Suprapubic skin (tissue), 4 donors: ENCODE data around the gene ANLN. TPM values are rescaled to one million over a fixed set of nuclear protein-coding genes. Genes with fewer than 3 reads are reported as not detected.
A peak's percentile ranks its signal among the peaks of the same experiment; 100 is the strongest.

Source experiments
- DNase-seq, 2 donors: peaks; one replicate each; pipeline ENCODE4 v3.0.0-alpha.2; 2019; ENCODE audit warnings: low spot score in 2 of 2
- H3K27ac ChIP-seq: fragments of 200-600 bp; sonication (generic); one replicate; pipeline ENCODE4 v1.5.1; 2019
- H3K27me3 ChIP-seq: fragments of 200-600 bp; sonication (generic); one replicate; pipeline ENCODE4 v1.5.1; 2019
- H3K36me3 ChIP-seq: fragments of 200-600 bp; sonication (generic); one replicate; pipeline ENCODE4 v1.5.1; 2019
- H3K4me1 ChIP-seq: fragments of 200-600 bp; sonication (generic); one replicate; pipeline ENCODE4 v1.5.1; 2019
- H3K4me3 ChIP-seq: fragments of 200-600 bp; sonication (generic); one replicate; pipeline ENCODE4 v1.5.1; 2019; ENCODE audit warnings: mild to moderate bottlenecking
- H3K9me3 ChIP-seq: fragments of 200-600 bp; sonication (generic); one replicate; pipeline ENCODE4 v1.5.1; 2019
- EP300 ChIP-seq: sonication (generic); formaldehyde crosslinking; IDR thresholded peaks from one replicate; pipeline ENCODE4 v1.6.1; 2017; ENCODE audit warnings: antibody characterized with exemption
- POLR2A ChIP-seq, 2 donors: fragments of 450-650 bp; IDR thresholded peaks; one replicate each; pipeline ENCODE4 v1.6.1; 2017; ENCODE audit warnings: antibody characterized with exemption in 2 of 2, mild to moderate bottlenecking in 2 of 2, moderate library complexity in 2 of 2
- POLR2AphosphoS5 ChIP-seq, 3 donors: sonication (generic); formaldehyde crosslinking; IDR thresholded peaks; one replicate each; pipeline ENCODE4 v1.6.1; 2017; ENCODE audit warnings: antibody characterized with exemption in 3 of 3
- WGBS: methylation state at CpG from one replicate; pipeline ENCODE4 v1.1.5; 2018; 5-methylcytosine and 5-hydroxymethylcytosine counted together
- total RNA-seq, 4 donors: library from RNA; depleted of rRNA; stranded (reverse); fragments of >200 nt; gene quantifications; one replicate each; pipeline ENCODE4 v1.1.0, GENCODE V29; 2016
- TF ChIP-seq, protein P1 (sequence below), 2 donors: fragments of 200-600 bp in 1 of 2; fragments of 450-650 bp in 1 of 2; sonication (generic) in 1 of 2; IDR thresholded peaks; one replicate each; pipeline ENCODE4 v1.5.1; 2016 to 2019; ENCODE audit warnings: antibody characterized with exemption in 2 of 2, mild to moderate bottlenecking in 1 of 2, moderate library complexity in 1 of 2

ANLN gene
- total RNA-seq, 4 donors from 2014 or later: 10.1 to 33.5 (median 17.9) TPM

DNA sequence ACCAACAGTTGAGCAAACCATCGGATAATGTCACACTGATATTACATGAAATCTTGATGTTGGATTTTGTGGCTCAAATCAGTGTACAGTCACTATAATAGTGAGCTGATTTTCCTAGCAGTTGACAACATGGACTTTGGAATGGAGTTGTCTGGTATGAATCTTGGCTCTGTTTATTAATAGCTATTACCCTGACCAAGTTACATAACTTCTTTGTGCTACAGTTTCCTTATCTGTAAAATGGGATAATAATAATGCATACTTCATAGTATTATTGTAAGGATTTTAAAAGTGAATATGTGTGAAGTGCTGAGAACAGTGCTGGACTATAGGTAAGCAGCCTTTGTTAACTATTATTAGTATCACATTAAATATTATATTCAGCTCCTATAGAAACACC lies 26.1 kb upstream of the ANLN start:
- Histone ChIP-seq H3K4me3 (no peak overlapping the region), H3K9me3 (no peaks in the 10 kb centered on the region), H3K27me3 (no peaks in the 10 kb centered on the region), H3K27ac (no peak overlapping the region), H3K4me1 (peaks cover 6% of the 10 kb centered on the region), H3K36me3 (no peaks in the 10 kb centered on the region)
- WGBS: 93% methylated on average over 1 of the region's 1 CpG
- no peak for DNase-seq
- no peak for TF ChIP-seq POLR2AphosphoS5 (IDR thresholded peaks at IDR 0.05)
- TF ChIP-seq POLR2A (IDR thresholded peaks at IDR 0.05): no peak
- TF ChIP-seq, protein P1, sequence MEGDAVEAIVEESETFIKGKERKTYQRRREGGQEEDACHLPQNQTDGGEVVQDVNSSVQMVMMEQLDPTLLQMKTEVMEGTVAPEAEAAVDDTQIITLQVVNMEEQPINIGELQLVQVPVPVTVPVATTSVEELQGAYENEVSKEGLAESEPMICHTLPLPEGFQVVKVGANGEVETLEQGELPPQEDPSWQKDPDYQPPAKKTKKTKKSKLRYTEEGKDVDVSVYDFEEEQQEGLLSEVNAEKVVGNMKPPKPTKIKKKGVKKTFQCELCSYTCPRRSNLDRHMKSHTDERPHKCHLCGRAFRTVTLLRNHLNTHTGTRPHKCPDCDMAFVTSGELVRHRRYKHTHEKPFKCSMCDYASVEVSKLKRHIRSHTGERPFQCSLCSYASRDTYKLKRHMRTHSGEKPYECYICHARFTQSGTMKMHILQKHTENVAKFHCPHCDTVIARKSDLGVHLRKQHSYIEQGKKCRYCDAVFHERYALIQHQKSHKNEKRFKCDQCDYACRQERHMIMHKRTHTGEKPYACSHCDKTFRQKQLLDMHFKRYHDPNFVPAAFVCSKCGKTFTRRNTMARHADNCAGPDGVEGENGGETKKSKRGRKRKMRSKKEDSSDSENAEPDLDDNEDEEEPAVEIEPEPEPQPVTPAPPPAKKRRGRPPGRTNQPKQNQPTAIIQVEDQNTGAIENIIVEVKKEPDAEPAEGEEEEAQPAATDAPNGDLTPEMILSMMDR (IDR thresholded peaks at IDR 0.05): no peak
- no peak for TF ChIP-seq EP300

DNA sequence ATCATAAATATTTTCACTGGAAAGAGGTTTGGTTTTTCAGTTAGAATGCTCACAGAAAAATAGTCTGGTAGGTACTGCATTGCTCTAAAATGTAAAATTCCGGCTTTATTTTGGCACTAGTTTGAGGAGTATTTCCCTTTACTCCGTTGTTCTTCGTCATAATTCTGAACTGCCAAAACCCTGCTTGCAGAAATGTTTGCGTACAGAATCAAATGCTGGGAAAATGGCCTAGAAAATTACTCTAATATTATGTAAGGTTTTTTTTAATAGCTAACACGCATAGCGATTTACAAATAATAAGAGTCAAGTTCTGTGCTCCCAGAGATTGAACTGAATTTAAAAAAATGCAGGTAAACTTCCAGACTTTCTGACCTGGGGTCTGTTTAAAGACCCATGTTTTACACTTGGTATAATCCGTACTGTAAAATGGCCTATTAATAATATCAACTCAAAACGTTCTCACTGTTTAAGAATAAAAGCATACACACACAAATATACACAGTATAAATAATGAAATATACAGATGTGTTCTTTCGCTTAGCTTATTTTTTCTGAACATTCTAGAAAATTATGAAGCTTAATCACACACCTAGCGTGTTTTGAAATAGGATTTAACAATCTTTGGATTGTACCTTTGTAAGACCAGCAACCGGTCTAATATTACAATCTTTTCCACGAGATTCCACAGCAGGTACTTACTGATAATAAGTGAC lies 23.5 kb upstream of the ANLN start:
- H3K4me3 ChIP-seq: peak overlapping the region; percentile 83
- no peaks in the 10 kb centered on the region for H3K36me3 ChIP-seq
- peak overlapping the region; percentile 19 for H3K27ac ChIP-seq
- peaks cover 6% of the 10 kb centered on the region for H3K4me1 ChIP-seq
- 53% methylated on average over 12 of the region's 12 CpGs for WGBS
- no peak for TF ChIP-seq POLR2A (IDR thresholded peaks at IDR 0.05)
- TF ChIP-seq, protein P1 (IDR thresholded peaks at IDR 0.05): no peak
- TF ChIP-seq POLR2AphosphoS5 (IDR thresholded peaks at IDR 0.05): no peak
- no peak for TF ChIP-seq EP300
- DNase-seq: no peak
- H3K27me3 ChIP-seq: peaks cover 3% of the 10 kb centered on the region
- H3K9me3 ChIP-seq: no peaks in the 10 kb centered on the region

DNA sequence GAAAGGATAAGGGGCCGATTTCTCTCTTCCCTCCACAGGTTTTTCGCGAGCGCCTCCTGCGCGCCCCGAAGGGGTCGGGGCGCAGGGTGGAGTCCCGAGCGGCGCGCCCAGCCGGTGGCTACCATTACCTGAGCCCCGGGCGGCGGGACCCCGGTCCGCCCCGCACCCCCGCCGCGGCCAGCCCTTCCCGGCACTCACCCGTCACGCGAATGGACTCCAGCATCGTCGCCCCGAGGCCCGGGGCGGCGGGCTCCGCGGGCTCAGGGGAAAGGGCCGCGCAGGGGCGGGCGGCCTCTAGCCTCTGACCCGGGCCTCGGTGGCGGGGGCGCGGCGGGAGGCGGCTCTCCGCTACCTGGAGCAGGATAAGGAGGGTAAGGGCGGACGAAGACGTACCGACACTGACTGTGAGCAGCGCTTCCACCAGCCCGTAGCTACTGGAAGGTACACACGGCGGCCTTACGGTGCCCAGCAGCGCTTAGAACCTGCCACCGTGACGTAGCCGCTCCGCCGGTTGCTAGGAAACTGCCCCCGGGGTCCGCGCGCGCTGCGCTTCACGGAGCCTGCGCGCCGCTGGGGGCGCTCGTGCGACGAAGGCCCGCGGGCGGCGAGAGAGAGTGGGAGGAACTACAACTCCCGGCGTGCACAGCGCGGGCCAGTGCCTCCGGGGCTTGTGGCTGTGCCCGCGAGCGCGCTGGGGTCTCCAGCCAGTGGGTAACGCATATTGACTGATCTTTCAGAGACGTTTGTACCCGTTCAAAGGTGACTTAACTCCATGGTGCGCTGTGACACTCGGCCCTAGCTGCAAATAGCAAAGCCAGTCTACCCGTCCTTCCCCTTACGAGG lies 22.7 kb upstream of the ANLN start:
- Histone ChIP-seq H3K4me3 (peak overlapping the region; percentile 83), H3K27me3 (peaks cover 3% of the 10 kb centered on the region), H3K4me1 (peaks cover 6% of the 10 kb centered on the region), H3K27ac (peak overlapping the region; percentile 19), H3K36me3 (no peaks in the 10 kb centered on the region), H3K9me3 (no peaks in the 10 kb centered on the region)
- 2% methylated on average over 24 of the region's 96 CpGs for WGBS
- TF ChIP-seq POLR2AphosphoS5 (IDR thresholded peaks at IDR 0.05): peak in 2 of 3 donors; percentile 64 to 73
- TF ChIP-seq EP300: no peak
- TF ChIP-seq, protein P1 (IDR thresholded peaks at IDR 0.05): peak; percentile 70 to 94
- TF ChIP-seq POLR2A (IDR thresholded peaks at IDR 0.05): no peak
- DNase-seq: peak; percentile 88 to 89

DNA sequence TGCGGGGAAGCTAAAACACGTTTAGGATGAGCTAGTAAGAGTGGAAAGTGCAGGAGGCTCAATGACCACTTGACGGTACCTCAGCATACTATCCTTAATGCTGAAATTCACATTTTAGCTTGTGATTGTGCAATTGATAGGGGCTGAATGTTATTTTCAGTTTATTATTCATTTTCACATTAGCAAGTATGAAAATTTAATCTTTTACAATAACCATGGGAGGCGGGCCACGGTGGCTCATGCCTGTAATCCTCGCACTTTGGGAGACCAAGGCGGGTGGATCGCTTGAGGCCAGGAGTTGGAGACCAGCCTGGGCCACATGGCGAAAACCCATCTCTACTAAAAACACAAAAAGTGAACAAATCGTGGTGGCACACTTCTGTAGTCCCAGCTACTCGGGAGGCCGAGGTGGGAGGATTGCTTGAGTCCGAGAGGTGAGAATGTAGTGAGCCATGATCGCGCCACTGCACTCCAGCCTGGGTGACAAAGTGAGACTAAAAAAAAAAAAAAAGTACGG lies 22.0 kb upstream of the ANLN start:
- peak overlapping the region; percentile 83 for H3K4me3 ChIP-seq
- H3K27ac ChIP-seq: no peak overlapping the region
- peaks cover 6% of the 10 kb centered on the region for H3K4me1 ChIP-seq
- no peak for TF ChIP-seq EP300
- TF ChIP-seq POLR2AphosphoS5 (IDR thresholded peaks at IDR 0.05): no peak
- no peak for TF ChIP-seq POLR2A (IDR thresholded peaks at IDR 0.05)
- TF ChIP-seq, protein P1 (IDR thresholded peaks at IDR 0.05): no peak
- DNase-seq: no peak
- no peaks in the 10 kb centered on the region for H3K9me3 ChIP-seq
- WGBS: 65% methylated on average over 16 of the region's 16 CpGs
- H3K27me3 ChIP-seq: peaks cover 3% of the 10 kb centered on the region
- H3K36me3 ChIP-seq: no peaks in the 10 kb centered on the region

DNA sequence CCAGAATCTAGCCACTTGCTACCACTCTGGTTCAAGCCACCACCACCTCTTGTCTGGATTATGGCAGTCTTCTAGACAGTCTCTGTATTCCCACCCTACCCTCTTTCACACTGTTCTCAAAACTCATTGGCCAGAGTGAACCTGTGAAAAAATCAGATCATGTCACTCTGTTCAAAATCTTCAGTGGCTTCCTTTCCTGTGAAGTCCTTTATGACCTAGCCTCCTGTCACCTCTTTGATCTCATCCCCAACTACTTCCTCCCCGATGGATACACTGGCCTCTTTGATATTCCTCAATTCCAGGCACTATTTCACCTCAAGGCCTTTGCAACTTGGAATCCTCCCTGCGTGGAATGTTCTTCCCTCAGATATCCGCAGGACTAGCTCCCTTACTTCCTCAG lies 21.2 kb upstream of the ANLN start:
- Histone ChIP-seq H3K36me3 (no peaks in the 10 kb centered on the region), H3K4me1 (peaks cover 6% of the 10 kb centered on the region), H3K4me3 (no peak overlapping the region), H3K27me3 (peaks cover 3% of the 10 kb centered on the region), H3K9me3 (no peaks in the 10 kb centered on the region), H3K27ac (no peak overlapping the region)
- 80% methylated on average over 3 of the region's 3 CpGs for WGBS
- DNase-seq: no peak
- TF ChIP-seq EP300: no peak
- TF ChIP-seq, protein P1 (IDR thresholded peaks at IDR 0.05): no peak
- no peak for TF ChIP-seq POLR2A (IDR thresholded peaks at IDR 0.05)
